DND-41 (cell line): Measurements from ENCODE around the gene TTYH2.

Experiments
- ATAC-seq: fragments of 200-7000 bp; cut with Tn5 transposase; 3 replicates; pipeline ENCODE4 v1.9.1; 2021; ENCODE audit warnings: low read depth; ENCODE audit not compliant: insufficient read depth
- DNase-seq: peaks from one replicate; pipeline ENCODE4 v3.0.0-alpha.2; 2020
- H2AFZ ChIP-seq: 2 replicates; pipeline ENCODE4 v1.6.0; 2012; ENCODE audit warnings: low read depth, low read length
- H3K27ac ChIP-seq: 2 replicates; pipeline ENCODE4 v1.5.1; 2012; ENCODE audit warnings: low read length, inconsistent platforms
- H3K27me3 ChIP-seq: fragments of 200-600 bp; sonication (generic); 2 replicates; pipeline ENCODE4 v1.6.0; 2012; ENCODE audit warnings: low read length, mild to moderate bottlenecking, inconsistent platforms; ENCODE audit not compliant: insufficient read depth, poor library complexity
- H3K36me3 ChIP-seq: 2 replicates; pipeline ENCODE4 v1.5.1; 2012; ENCODE audit warnings: low read length, inconsistent platforms; ENCODE audit not compliant: insufficient read depth
- H3K4me1 ChIP-seq: 2 replicates; pipeline ENCODE4 v1.5.1; 2012; ENCODE audit warnings: mild to moderate bottlenecking, low read length; ENCODE audit not compliant: insufficient read depth
- H3K4me2 ChIP-seq: 2 replicates; pipeline ENCODE4 v1.6.0; 2012; ENCODE audit warnings: mild to moderate bottlenecking, moderate library complexity, low read length, inconsistent platforms; ENCODE audit not compliant: insufficient read depth
- H3K4me3 ChIP-seq, 2 experiments: fragments of 200-600 bp in 1 of 2; shearing (Covaris generic) in 1 of 2; 2 replicates each; pipeline ENCODE4 v1.5.1; 2012 to 2016; ENCODE audit warnings: inconsistent platforms in 2 of 2, low read length in 2 of 2, mild to moderate bottlenecking in 2 of 2, low read depth in 1 of 2, moderate library complexity in 1 of 2
- H3K79me2 ChIP-seq: 2 replicates; pipeline ENCODE4 v1.6.0; 2012; ENCODE audit warnings: low read length, inconsistent platforms; ENCODE audit not compliant: insufficient read depth
- H3K9ac ChIP-seq: 2 replicates; pipeline ENCODE4 v1.6.0; 2012; ENCODE audit warnings: low read depth, mild to moderate bottlenecking, inconsistent platforms, low read length, moderate library complexity
- H3K9me3 ChIP-seq: 2 replicates; pipeline ENCODE4 v1.5.1; 2012; ENCODE audit warnings: low read length, moderate library complexity, mild to moderate bottlenecking, inconsistent platforms; ENCODE audit not compliant: insufficient read depth, severe bottlenecking
- H4K20me1 ChIP-seq: 2 replicates; pipeline ENCODE4 v1.6.0; 2012; ENCODE audit warnings: low read length; ENCODE audit not compliant: insufficient read depth
- EZH2 ChIP-seq: IDR thresholded peaks from 3 replicates; pipeline ENCODE4 v1.6.1; 2012; ENCODE audit warnings: borderline replicate concordance, low read depth, mild to moderate bottlenecking, moderate library complexity, low read length, inconsistent platforms; ENCODE audit not compliant: severe bottlenecking
- TF ChIP-seq, protein P1 (sequence below): IDR thresholded peaks from 2 replicates; pipeline ENCODE4 v1.5.1; 2012; ENCODE audit warnings: borderline replicate concordance, low read length, moderate library complexity, mild to moderate bottlenecking; ENCODE audit not compliant: poor library complexity, severe bottlenecking; ENCODE audit errors: extremely low read depth

The TTYH2 gene

DNA sequence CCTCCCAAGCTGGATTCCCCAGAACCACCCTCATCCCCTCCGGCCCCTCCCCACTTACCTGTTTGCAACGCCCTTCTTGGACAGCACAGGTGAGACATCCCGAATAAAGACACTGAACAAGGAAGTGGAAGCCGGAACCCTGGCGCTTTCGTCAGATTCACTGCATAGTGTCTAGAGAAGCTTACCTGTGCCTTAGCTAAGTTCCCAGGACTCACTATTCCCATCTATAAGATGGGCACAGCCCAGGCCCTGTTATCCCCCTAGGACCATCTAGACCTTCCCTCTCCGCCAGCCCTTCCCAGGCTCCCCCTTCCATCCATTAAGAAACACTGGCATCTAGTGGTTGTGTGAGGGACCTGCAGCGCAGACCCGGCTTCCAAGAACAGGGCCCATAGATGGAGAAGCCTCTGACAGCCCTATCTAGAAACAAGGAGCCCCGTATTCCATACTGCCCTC, 36.8 kb upstream of the TTYH2 start:
- Histone ChIP-seq H3K4me1 (no peaks in the 10 kb centered on the region), H3K27me3 (peaks cover 24% of the 10 kb centered on the region)
- ATAC-seq = peak; percentile 87

DNA sequence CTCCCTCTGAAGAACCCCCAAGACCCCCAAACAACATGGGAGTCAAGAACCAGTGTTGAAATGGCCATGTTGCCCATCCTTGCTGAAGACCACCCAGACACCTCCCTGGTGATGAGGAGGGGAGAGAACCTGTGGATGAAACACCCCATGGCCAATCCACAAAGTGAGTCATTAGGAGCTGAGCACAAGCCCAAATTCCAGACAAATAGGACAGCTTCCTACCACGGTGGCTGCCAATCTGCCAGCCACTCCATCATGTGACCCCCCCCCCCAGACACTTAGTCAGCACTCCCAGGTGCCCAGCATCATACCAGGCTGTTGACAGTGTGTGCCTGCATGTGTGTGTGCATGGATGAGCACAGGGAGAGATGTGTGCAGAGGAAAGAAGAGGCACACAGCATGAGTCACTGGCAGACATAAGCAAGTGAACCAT, 36.3 kb upstream of the TTYH2 start:
- H3K27me3 ChIP-seq = peaks cover 24% of the 10 kb centered on the region
- H3K36me3 ChIP-seq = no peaks in the 10 kb centered on the region
- no peak overlapping the region for H3K9ac ChIP-seq
- H4K20me1 ChIP-seq = no peaks in the 10 kb centered on the region
- no peaks in the 10 kb centered on the region for H3K79me2 ChIP-seq
- no peak for DNase-seq
- H3K4me1 ChIP-seq = no peaks in the 10 kb centered on the region
- no peak overlapping the region for H3K27ac ChIP-seq
- H2AFZ ChIP-seq = no peak overlapping the region
- TF ChIP-seq, protein P1, sequence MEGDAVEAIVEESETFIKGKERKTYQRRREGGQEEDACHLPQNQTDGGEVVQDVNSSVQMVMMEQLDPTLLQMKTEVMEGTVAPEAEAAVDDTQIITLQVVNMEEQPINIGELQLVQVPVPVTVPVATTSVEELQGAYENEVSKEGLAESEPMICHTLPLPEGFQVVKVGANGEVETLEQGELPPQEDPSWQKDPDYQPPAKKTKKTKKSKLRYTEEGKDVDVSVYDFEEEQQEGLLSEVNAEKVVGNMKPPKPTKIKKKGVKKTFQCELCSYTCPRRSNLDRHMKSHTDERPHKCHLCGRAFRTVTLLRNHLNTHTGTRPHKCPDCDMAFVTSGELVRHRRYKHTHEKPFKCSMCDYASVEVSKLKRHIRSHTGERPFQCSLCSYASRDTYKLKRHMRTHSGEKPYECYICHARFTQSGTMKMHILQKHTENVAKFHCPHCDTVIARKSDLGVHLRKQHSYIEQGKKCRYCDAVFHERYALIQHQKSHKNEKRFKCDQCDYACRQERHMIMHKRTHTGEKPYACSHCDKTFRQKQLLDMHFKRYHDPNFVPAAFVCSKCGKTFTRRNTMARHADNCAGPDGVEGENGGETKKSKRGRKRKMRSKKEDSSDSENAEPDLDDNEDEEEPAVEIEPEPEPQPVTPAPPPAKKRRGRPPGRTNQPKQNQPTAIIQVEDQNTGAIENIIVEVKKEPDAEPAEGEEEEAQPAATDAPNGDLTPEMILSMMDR = no peak
- no peak for TF ChIP-seq EZH2
- ATAC-seq = no peak
- H3K4me3 ChIP-seq = no peak overlapping the region
- H3K9me3 ChIP-seq = no peaks in the 10 kb centered on the region
- H3K4me2 ChIP-seq = no peak overlapping the region

More for the DNA sequence above, 36.8 kb upstream of the TTYH2 start:
- no peak overlapping the region for H3K9ac ChIP-seq
- no peak overlapping the region for H3K27ac ChIP-seq
- H3K79me2 ChIP-seq = no peaks in the 10 kb centered on the region
- H3K36me3 ChIP-seq = no peaks in the 10 kb centered on the region
- H2AFZ ChIP-seq = no peak overlapping the region
- TF ChIP-seq EZH2 = no peak
- TF ChIP-seq, protein P1 = peak; percentile 93
- no peak overlapping the region for H3K4me3 ChIP-seq
- H3K4me2 ChIP-seq = no peak overlapping the region
- no peaks in the 10 kb centered on the region for H3K9me3 ChIP-seq
- peak; percentile 63 for DNase-seq
- no peaks in the 10 kb centered on the region for H4K20me1 ChIP-seq

DNA sequence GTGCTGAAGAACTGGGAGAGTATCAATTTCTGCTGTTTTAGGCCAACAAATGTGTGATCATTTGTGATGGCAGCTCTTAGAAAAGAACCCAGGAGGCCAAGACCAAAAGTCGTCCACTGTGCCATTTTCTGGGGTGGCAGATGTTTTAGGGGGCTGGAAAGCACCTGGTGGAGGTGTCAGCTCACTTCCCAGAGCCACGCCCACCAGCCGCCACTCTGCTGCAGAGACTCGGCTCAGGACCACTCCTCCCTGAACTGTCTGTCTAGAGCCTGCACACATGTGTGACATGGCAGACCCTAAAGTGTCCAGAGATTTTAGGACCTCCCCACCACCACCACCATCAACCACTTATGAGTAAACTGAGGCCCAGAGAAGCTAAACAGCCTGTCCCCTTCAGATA, 33.8 kb upstream of the TTYH2 start:
- peaks cover 19% of the 10 kb centered on the region for H3K27me3 ChIP-seq
- no peak overlapping the region for H3K4me2 ChIP-seq
- no peak for TF ChIP-seq EZH2
- TF ChIP-seq, protein P1 = no peak
- H3K79me2 ChIP-seq = no peaks in the 10 kb centered on the region
- H3K27ac ChIP-seq = no peak overlapping the region
- no peak overlapping the region for H3K4me3 ChIP-seq
- no peaks in the 10 kb centered on the region for H3K9me3 ChIP-seq
- no peaks in the 10 kb centered on the region for H3K4me1 ChIP-seq
- no peak overlapping the region for H2AFZ ChIP-seq
- no peak overlapping the region for H3K9ac ChIP-seq
- no peaks in the 10 kb centered on the region for H3K36me3 ChIP-seq
- DNase-seq (no peak), ATAC-seq (no peak)
- H4K20me1 ChIP-seq = no peaks in the 10 kb centered on the region; the same call in 1 of the 2 replicates

DNA sequence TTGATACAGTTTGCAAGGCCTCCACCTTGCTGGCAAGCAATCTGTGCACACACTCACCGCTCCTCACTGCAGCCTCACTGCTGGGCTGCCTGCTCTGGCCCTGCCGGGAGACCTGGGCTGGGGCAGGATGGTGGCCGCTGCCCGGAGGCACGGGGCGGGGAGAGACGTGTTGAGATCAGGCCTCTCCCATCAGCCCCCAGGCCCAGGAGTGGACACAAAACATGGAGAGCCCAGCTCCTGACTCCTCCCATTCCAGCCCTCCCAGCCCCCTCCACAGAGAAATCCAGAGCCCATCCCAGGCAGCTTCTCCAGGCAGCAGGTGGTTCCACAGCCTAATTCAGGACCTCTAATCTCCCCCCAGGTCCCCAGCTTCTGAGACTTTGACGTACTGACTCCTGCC, 33.0 kb upstream of the TTYH2 start:
- Histone ChIP-seq H3K9me3 (no peaks in the 10 kb centered on the region), H3K4me1 (no peaks in the 10 kb centered on the region), H3K27me3 (peaks cover 15% of the 10 kb centered on the region), H3K9ac (no peak overlapping the region), H4K20me1 (no peaks in the 10 kb centered on the region; the same call in 1 of the 2 replicates), H3K4me3 (no peak overlapping the region), H2AFZ (no peak overlapping the region), H3K36me3 (no peaks in the 10 kb centered on the region), H3K27ac (no peak overlapping the region), H3K4me2 (no peak overlapping the region), H3K79me2 (no peaks in the 10 kb centered on the region)
- TF ChIP-seq EZH2 = no peak
- TF ChIP-seq, protein P1 = no peak
- ATAC-seq = no peak
- DNase-seq = no peak
